Astrocyte (in vitro differentiated cells and primary cell): ENCODE results near the gene EVX1. TPM values are rescaled to one million over a fixed set of nuclear protein-coding genes. Genes with fewer than 3 reads are reported as not detected.

ENCODE experiments used
- DNase-seq: peaks from one replicate; pipeline ENCODE4 v3.0.0-alpha.2; 2010; ENCODE audit warnings: low read depth
- FAIRE-seq: peaks from 2 replicates; lab custom pipeline; 2011; peaks lifted over from hg19 to GRCh38; lab: Jason Lieb, UNC
- H2AFZ ChIP-seq: 2 replicates; pipeline ENCODE4 v1.6.0; 2012; ENCODE audit warnings: low read depth, low read length, inconsistent platforms
- H3K27ac ChIP-seq: 2 replicates; pipeline ENCODE4 v1.5.1; 2011; ENCODE audit warnings: low read depth, low read length, inconsistent platforms
- H3K27me3 ChIP-seq: 2 replicates; pipeline ENCODE4 v1.6.0; 2011; ENCODE audit warnings: low read length, inconsistent platforms; ENCODE audit not compliant: insufficient read depth
- H3K36me3 ChIP-seq: 2 replicates; pipeline ENCODE4 v1.5.1; 2011; ENCODE audit warnings: low read length, inconsistent platforms; ENCODE audit not compliant: insufficient read depth
- H3K4me1 ChIP-seq: 2 replicates; pipeline ENCODE4 v1.5.1; 2011; ENCODE audit warnings: low read length, inconsistent platforms; ENCODE audit not compliant: insufficient read depth
- H3K4me2 ChIP-seq: 2 replicates; pipeline ENCODE4 v1.6.0; 2012; ENCODE audit warnings: low read length, inconsistent platforms
- H3K4me3 ChIP-seq: 2 replicates; pipeline ENCODE4 v1.5.1; 2011; ENCODE audit warnings: low read depth, mild to moderate bottlenecking, low read length, inconsistent platforms; ENCODE audit not compliant: insufficient read depth
- H3K79me2 ChIP-seq: 2 replicates; pipeline ENCODE4 v1.6.0; 2012; ENCODE audit warnings: mild to moderate bottlenecking, low read length, inconsistent platforms; ENCODE audit not compliant: insufficient read depth
- H3K9ac ChIP-seq: 2 replicates; pipeline ENCODE4 v1.6.0; 2012; ENCODE audit warnings: mild to moderate bottlenecking, low read length, inconsistent platforms
- H3K9me3 ChIP-seq: 2 replicates; pipeline ENCODE4 v1.5.1; 2012; ENCODE audit warnings: low read depth, mild to moderate bottlenecking, low read length, inconsistent platforms; ENCODE audit not compliant: insufficient read depth
- H4K20me1 ChIP-seq: 2 replicates; pipeline ENCODE4 v1.6.0; 2012; ENCODE audit warnings: low read length, inconsistent platforms; ENCODE audit not compliant: insufficient read depth
- H3K27ac Mint-ChIP-seq: one replicate; pipeline ENCODE4 v1.8.0; 2021; ENCODE audit warnings: mild to moderate bottlenecking, mixed read lengths; ENCODE audit not compliant: unreplicated experiment
- H3K27me3 Mint-ChIP-seq: one replicate; pipeline ENCODE4 v1.8.0; 2021; ENCODE audit warnings: low read depth, mixed read lengths; ENCODE audit not compliant: unreplicated experiment
- H3K36me3 Mint-ChIP-seq: one replicate; pipeline ENCODE4 v1.8.0; 2021; ENCODE audit warnings: low read depth, mixed read lengths; ENCODE audit not compliant: unreplicated experiment
- H3K4me1 Mint-ChIP-seq: one replicate; pipeline ENCODE4 v1.8.0; 2021; ENCODE audit warnings: low read depth, mixed read lengths; ENCODE audit not compliant: unreplicated experiment
- H3K4me3 Mint-ChIP-seq: one replicate; pipeline ENCODE4 v1.8.0; 2021; ENCODE audit warnings: mild to moderate bottlenecking, moderate library complexity, mixed read lengths; ENCODE audit not compliant: unreplicated experiment
- H3K9me3 Mint-ChIP-seq: one replicate; pipeline ENCODE4 v1.8.0; 2021; ENCODE audit warnings: mild to moderate bottlenecking, mixed read lengths; ENCODE audit not compliant: unreplicated experiment
- CTCF ChIP-seq: IDR thresholded peaks from 2 replicates; pipeline ENCODE4 v1.5.1; 2011; ENCODE audit warnings: low read depth, mild to moderate bottlenecking, inconsistent platforms, low read length, moderate library complexity; ENCODE audit not compliant: insufficient read depth
- EZH2 ChIP-seq: IDR thresholded peaks from 2 replicates; pipeline ENCODE4 v1.6.1; 2012; ENCODE audit warnings: mild to moderate bottlenecking, low read length, inconsistent platforms; ENCODE audit not compliant: insufficient read depth
- total RNA-seq: library from RNA; stranded (reverse); gene quantifications from 2 replicates; pipeline ENCODE4 v1.2.1, GENCODE V29; 2021

Gene EVX1
- total RNA-seq, 1 donor from 2014 or later = not detected

- H3K4me1 ChIP-seq = no peaks in the 10 kb centered on the region
- peaks cover 6% of the 10 kb centered on the region for H3K9me3 ChIP-seq
- Mint-ChIP-seq H3K27me3 (peaks cover 81% of the 10 kb centered on the region), H3K4me3 (no peak overlapping the region), H3K9me3 (peaks cover 14% of the 10 kb centered on the region), H3K4me1 (peaks cover 13% of the 10 kb centered on the region), H3K36me3 (peaks cover 5% of the 10 kb centered on the region), H3K27ac (no peak overlapping the region)
- H3K27ac ChIP-seq = no peak overlapping the region
- no peak overlapping the region for H2AFZ ChIP-seq
- H3K79me2 ChIP-seq = no peaks in the 10 kb centered on the region
- H3K27me3 ChIP-seq = peaks cover 92% of the 10 kb centered on the region
- FAIRE-seq (no peak), DNase-seq (no peak)
- H3K4me2 ChIP-seq = peak overlapping the region; percentile 64
- no peak overlapping the region for H3K4me3 ChIP-seq
- no peak for TF ChIP-seq EZH2
- no peak for TF ChIP-seq CTCF
- H4K20me1 ChIP-seq = peaks cover 7% of the 10 kb centered on the region
- no peaks in the 10 kb centered on the region for H3K36me3 ChIP-seq
- no peak overlapping the region for H3K9ac ChIP-seq
These were observed 448 bp upstream of the EVX1 start for GRCh38 chr7:27242154-27242553.

GRCh38 chr7:27243340-27244163, 950 bp downstream of the EVX1 start:
- Mint-ChIP-seq H3K4me1 (peaks cover 3% of the 10 kb centered on the region), H3K27ac (no peak overlapping the region), H3K4me3 (no peak overlapping the region), H3K9me3 (peaks cover 15% of the 10 kb centered on the region), H3K36me3 (peaks cover 5% of the 10 kb centered on the region), H3K27me3 (peaks cover 87% of the 10 kb centered on the region)
- Histone ChIP-seq H4K20me1 (peaks cover 4% of the 10 kb centered on the region), H3K4me1 (no peaks in the 10 kb centered on the region), H2AFZ (no peak overlapping the region), H3K9me3 (peaks cover 11% of the 10 kb centered on the region), H3K9ac (no peak overlapping the region), H3K27me3 (peaks cover 92% of the 10 kb centered on the region), H3K4me2 (no peak overlapping the region), H3K36me3 (no peaks in the 10 kb centered on the region), H3K4me3 (no peak overlapping the region), H3K79me2 (no peaks in the 10 kb centered on the region), H3K27ac (no peak overlapping the region)
- FAIRE-seq (no peak), DNase-seq (no peak)
- TF ChIP-seq CTCF (no peak), EZH2 (peak; percentile 84)
